HepG2 (cell line): ENCODE measurements around the gene ERFL. TPM values are rescaled to one million over a fixed set of nuclear protein-coding genes. Genes with fewer than 3 reads are reported as not detected.
A peak's percentile ranks its signal among the peaks of the same experiment; 100 is the strongest.

Source experiments
- BATF2 ChIP-seq: sonication (generic); formaldehyde crosslinking; IDR thresholded peaks from 2 replicates; pipeline ENCODE4 v1.8.0; 2022; ENCODE audit warnings: mild to moderate bottlenecking, missing genetic modification reagents, moderate library complexity
- CC2D1A ChIP-seq: sonication (generic); formaldehyde crosslinking; IDR thresholded peaks from 2 replicates; pipeline ENCODE4 v1.8.1; 2023; ENCODE audit warnings: mild to moderate bottlenecking, missing genetic modification reagents
- DR1 ChIP-seq: sonication (generic); formaldehyde crosslinking; IDR thresholded peaks from 2 replicates; pipeline ENCODE4 v1.8.0; 2021; ENCODE audit warnings: mild to moderate bottlenecking, missing genetic modification reagents, inconsistent platforms
- E2F5 ChIP-seq: sonication (generic); formaldehyde crosslinking; conservative IDR thresholded peaks from 2 replicates; pipeline ENCODE4 v1.4.0; 2020; ENCODE audit warnings: missing genetic modification reagents
- MAF1 ChIP-seq: sonication (generic); formaldehyde crosslinking; IDR thresholded peaks from 2 replicates; pipeline ENCODE4 v1.5.0; 2020; ENCODE audit warnings: missing genetic modification reagents, borderline replicate concordance
- NFAT5 ChIP-seq: sonication (generic); formaldehyde crosslinking; IDR thresholded peaks from 2 replicates; pipeline ENCODE4 v1.4.0; 2020; ENCODE audit warnings: missing genetic modification reagents
- NFE2 ChIP-seq: sonication (generic); formaldehyde crosslinking; IDR thresholded peaks from 2 replicates; pipeline ENCODE4 v1.4.0; 2020; ENCODE audit warnings: missing genetic modification reagents
- NFYB ChIP-seq: sonication (generic); formaldehyde crosslinking; IDR thresholded peaks from 2 replicates; pipeline ENCODE4 v1.4.0; 2020; ENCODE audit warnings: missing genetic modification reagents
- NR0B2 ChIP-seq: sonication (generic); formaldehyde crosslinking; IDR thresholded peaks from 2 replicates; pipeline ENCODE4 v1.4.0; 2020; ENCODE audit warnings: mild to moderate bottlenecking, missing genetic modification reagents
- NR3C1 ChIP-seq: sonication (generic); formaldehyde crosslinking; IDR thresholded peaks from 2 replicates; pipeline ENCODE4 v1.4.0; 2020; ENCODE audit warnings: missing genetic modification reagents
- PHF21A ChIP-seq: sonication (generic); formaldehyde crosslinking; IDR thresholded peaks from 2 replicates; pipeline ENCODE4 v1.5.0; 2020; ENCODE audit warnings: mild to moderate bottlenecking, missing genetic modification reagents
- RARG ChIP-seq: sonication (generic); formaldehyde crosslinking; IDR thresholded peaks from 2 replicates; pipeline ENCODE4 v1.4.0; 2020; ENCODE audit warnings: low read depth, mild to moderate bottlenecking, missing genetic modification reagents
- RFXAP ChIP-seq: sonication (generic); formaldehyde crosslinking; IDR thresholded peaks from 2 replicates; pipeline ENCODE4 v1.4.0; 2020; ENCODE audit warnings: missing genetic modification reagents, borderline replicate concordance
- SMAD9 ChIP-seq: sonication (generic); formaldehyde crosslinking; IDR thresholded peaks from 2 replicates; pipeline ENCODE4 v1.5.1; 2020; ENCODE audit warnings: mild to moderate bottlenecking, missing genetic modification reagents
- TGIF2 ChIP-seq: IDR thresholded peaks from 2 replicates; pipeline ENCODE4 v1.6.1; 2016; ENCODE audit warnings: control low read depth, missing compliant biosample characterization
- ZEB1 ChIP-seq: IDR thresholded peaks from 2 replicates; pipeline ENCODE4 v1.6.1; 2012; ENCODE audit warnings: mild to moderate bottlenecking, low read depth, inconsistent platforms; ENCODE audit not compliant: insufficient replicate concordance
- ZNF256 ChIP-seq: sonication (generic); formaldehyde crosslinking; conservative IDR thresholded peaks from 2 replicates; pipeline ENCODE4 v1.4.0; 2020; ENCODE audit warnings: missing genetic modification reagents
- ZNF431 ChIP-seq: sonication (generic); formaldehyde crosslinking; IDR thresholded peaks from 2 replicates; pipeline ENCODE4 v1.9.0; 2022; ENCODE audit warnings: missing genetic modification reagents, low read depth, mild to moderate bottlenecking, borderline replicate concordance
- ZNF510 ChIP-seq: sonication (generic); formaldehyde crosslinking; IDR thresholded peaks from 2 replicates; pipeline ENCODE4 v1.4.0; 2020; ENCODE audit warnings: low read depth, mild to moderate bottlenecking, missing genetic modification reagents
- ZNF546 ChIP-seq: sonication (generic); formaldehyde crosslinking; conservative IDR thresholded peaks from 2 replicates; pipeline ENCODE4 v1.8.1; 2023; ENCODE audit warnings: mild to moderate bottlenecking, missing genetic modification reagents
- ZNF572 ChIP-seq: sonication (generic); formaldehyde crosslinking; IDR thresholded peaks from 2 replicates; pipeline ENCODE4 v1.5.1; 2020; ENCODE audit warnings: mild to moderate bottlenecking, missing genetic modification reagents
- ZNF615 ChIP-seq: sonication (generic); formaldehyde crosslinking; IDR thresholded peaks from 2 replicates; pipeline ENCODE4 v1.5.0; 2020; ENCODE audit warnings: mild to moderate bottlenecking, missing genetic modification reagents, borderline replicate concordance
- ZNF674 ChIP-seq: sonication (generic); formaldehyde crosslinking; IDR thresholded peaks from 2 replicates; pipeline ENCODE4 v1.5.0; 2020; ENCODE audit warnings: low read depth, mild to moderate bottlenecking, missing genetic modification reagents
- polyA plus RNA-seq, 8 experiments: library from polyadenylated mRNA; depleted of rRNA in 3 of 8; stranded (reverse) in 7 of 8; unstranded in 1 of 8; fragments of >200 nt; fragmentation: Illumina TruSeq in 4 of 8; extraction: Trizol in 4 of 8; gene quantifications; 2 replicates each; pipeline versions ENCODE4 v1.2.1 to v1.2.3, GENCODE V29; 2011 to 2016; ENCODE audit warnings: low read depth in 4 of 8, missing spikeins in 1 of 8, mixed read lengths in 1 of 8; ENCODE audit not compliant: insufficient read depth in 1 of 8
- total RNA-seq, 5 experiments: library from RNA; depleted of rRNA; stranded (reverse); fragments of >200 nt; fragmentation: Illumina TruSeq; extraction: Trizol; gene quantifications; 2 replicates each; pipeline ENCODE4 v1.2.3, GENCODE V29; 2016; ENCODE audit warnings: low read depth in 1 of 5

The ERFL gene
- total and polyA plus RNA-seq, 2 of the 13 experiments (the other 11 are each of a cell fraction or from before 2014, with no cell fraction given): not detected

- no peak; the same call in 1 of the 2 replicates for TF ChIP-seq BATF2 (CRISPR knock-in tag)
- TF ChIP-seq ZNF572: 0 out of 2 replicates have a peak, but pooled peaks have one; percentile 61
- TF ChIP-seq ZNF546 (CRISPR knock-in tag): peak; percentile 84
- no peak for TF ChIP-seq ZNF674
- 0 out of 2 replicates have a peak, but pooled peaks have one; percentile 8 for TF ChIP-seq NR0B2 (CRISPR knock-in tag)
- TF ChIP-seq RARG: no peak
- no peak for TF ChIP-seq ZNF510 (CRISPR knock-in tag)
- no peak for TF ChIP-seq ZNF256 (CRISPR knock-in tag)
- no peak for TF ChIP-seq NFAT5
- TF ChIP-seq DR1 (CRISPR knock-in tag): peak; percentile 97
- TF ChIP-seq RFXAP (CRISPR knock-in tag): peak; percentile 9; the same call in 1 of the 2 replicates
- TF ChIP-seq MAF1: 0 out of 2 replicates have a peak, but pooled peaks have one; percentile 27
- peak; percentile 68 for TF ChIP-seq NFYB (CRISPR knock-in tag)
- 0 out of 2 replicates have a peak, but pooled peaks have one; percentile 47 for TF ChIP-seq E2F5 (CRISPR knock-in tag)
- no peak for TF ChIP-seq SMAD9 (CRISPR knock-in tag)
- TF ChIP-seq PHF21A (CRISPR knock-in tag): peak; percentile 48
- no peak for TF ChIP-seq TGIF2 (CRISPR knock-in tag)
- TF ChIP-seq NR3C1 (CRISPR knock-in tag): no peak
- 0 out of 2 replicates have a peak, but pooled peaks have one; percentile 37 for TF ChIP-seq ZNF615 (CRISPR knock-in tag)
- no peak for TF ChIP-seq CC2D1A (CRISPR knock-in tag)
- TF ChIP-seq ZNF431: no peak
- no peak; the same call in 1 of the 2 replicates for TF ChIP-seq NFE2
- TF ChIP-seq ZEB1: no peak
Observed at GRCh38 chr19:41859618-41860418, 68.4 kb downstream of the ERFL start, which contains the start of gene RPS19 (continued).
